Islet of Langerhans (tissue), 1 donor: ENCODE data around the gene RBP3.

Experiments used
- FAIRE-seq: peaks from one replicate; lab custom pipeline; 2011; peaks lifted over from hg19 to GRCh38; lab: Jason Lieb, UNC

RBP3 gene

DNA sequence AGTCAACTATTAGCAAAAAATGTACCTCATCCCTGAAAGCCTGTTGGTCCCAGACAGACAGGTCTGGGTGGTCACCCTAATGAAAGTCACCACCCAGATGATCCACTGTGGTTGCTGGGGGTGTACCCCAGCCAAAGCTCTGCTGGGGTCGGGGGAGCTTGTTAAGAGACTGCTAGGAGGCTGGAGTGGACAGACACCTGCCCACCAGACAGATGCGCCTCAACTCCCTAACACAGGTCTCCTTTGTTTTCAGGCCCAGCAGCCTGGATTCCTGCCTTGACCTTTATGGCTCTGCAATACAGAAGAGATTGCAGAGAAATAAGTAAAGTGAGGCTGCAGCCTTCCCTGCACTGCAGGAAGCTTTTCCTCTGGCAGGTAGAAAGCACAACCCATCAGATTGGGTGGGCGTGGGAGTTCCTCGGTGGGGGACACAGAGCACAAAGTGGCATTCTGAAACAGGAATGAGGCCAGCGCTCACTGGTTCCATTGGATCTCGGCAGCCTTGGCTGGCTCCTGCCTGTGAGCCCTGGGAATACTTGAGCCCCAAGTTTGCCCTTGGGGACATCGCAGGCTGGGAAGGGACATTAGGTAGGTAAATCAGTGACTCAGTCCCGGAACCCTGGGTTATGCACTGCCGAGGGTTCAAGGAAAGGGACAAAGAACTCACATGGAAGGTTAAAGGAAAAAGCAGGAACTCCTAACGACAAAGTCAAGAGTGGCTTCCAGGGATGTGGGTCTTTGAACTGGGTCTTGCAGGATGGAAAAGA is 53.9 kb downstream of the RBP3 start:
- no peak for FAIRE-seq

- FAIRE-seq, result no peak
These were observed 54.6 kb downstream of the RBP3 start for GRCh38 chr10:47402641-47403301.

DNA sequence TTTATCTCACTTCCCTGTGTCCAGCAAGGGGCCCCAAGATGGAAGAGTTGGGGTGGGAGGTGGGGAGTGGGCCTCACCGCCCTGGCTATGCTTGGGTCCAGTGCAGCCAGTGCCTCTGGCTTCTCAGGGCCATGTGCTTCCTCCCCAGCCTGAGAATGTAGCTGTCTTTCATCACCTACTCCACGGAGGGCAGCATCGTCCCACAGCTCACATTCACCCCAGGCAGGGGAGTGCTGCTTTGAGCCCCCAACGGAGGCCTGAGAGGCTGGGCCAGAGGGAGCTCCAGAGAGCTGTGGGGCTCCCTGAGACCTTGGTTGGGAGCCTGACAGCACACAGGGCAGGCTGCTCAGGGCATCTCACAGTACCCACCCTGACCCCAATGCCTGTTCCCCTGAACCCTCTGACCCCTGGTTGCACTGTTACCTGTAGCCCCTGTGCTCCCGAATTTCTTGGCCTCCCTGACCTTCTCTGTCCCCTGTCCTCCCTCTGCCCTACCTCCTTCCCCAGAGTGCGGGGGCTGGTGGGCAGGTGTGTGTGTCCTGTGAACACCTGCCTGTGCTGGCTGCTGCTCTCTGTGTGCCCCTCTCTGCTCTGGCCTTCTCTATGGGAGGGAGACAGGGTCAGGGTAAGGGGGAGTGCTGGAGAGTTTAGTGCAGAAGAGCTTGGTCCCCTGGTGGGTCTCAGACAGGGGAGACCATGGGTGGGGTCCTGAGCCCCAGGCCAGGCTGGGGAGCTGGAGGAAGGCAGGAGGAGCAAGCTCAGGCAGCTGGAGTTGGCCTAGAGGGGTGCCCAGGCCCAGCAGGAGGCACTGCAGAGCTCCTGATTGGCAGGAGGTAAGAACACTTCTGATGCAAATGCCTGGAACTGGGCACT is 55.5 kb downstream of the RBP3 start:
- no peak for FAIRE-seq

GRCh38 chr10:47404446-47404845 is 56.3 kb downstream of the RBP3 start:
- no peak for FAIRE-seq

- no peak for FAIRE-seq
These were observed 56.8 kb downstream of the RBP3 start for GRCh38 chr10:47404937-47405336.

DNA sequence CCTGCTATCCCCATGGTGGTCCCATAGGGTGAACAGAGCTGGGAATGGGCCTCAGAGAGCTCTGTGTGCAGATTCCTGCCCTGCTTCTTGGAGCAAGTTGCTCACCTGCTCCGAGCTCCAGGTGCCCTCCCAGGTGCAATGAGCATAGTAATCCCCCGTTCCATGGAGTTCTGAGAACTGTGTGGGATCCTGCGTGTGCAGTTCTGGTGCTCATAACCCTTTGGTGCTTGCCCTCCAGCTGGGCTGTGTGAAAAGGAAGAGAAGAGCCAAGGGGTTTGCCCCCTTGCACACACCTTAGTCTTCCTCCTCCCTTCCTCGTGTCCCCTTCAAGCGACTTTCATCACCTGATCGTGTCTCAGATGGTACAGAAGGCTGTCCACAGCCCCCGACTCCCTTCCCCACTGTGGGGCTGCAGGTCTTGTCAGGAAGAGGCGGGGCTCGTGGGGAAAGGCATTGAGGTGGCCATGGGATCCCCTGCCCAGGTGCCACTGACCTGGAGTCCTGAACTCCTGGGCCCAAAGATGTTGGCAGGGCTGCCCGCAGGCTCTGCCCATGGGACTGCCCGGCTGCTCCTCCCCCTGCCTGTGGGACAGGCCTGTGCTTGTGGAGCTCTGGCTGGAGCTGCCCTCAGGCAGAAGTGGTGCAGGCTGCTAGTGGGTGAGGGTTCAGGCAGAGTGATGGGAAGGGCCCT is 57.8 kb downstream of the RBP3 start:
- FAIRE-seq, result no peak

- FAIRE-seq, result no peak
These were observed 58.3 kb downstream of the RBP3 start for GRCh38 chr10:47406548-47406869.

DNA sequence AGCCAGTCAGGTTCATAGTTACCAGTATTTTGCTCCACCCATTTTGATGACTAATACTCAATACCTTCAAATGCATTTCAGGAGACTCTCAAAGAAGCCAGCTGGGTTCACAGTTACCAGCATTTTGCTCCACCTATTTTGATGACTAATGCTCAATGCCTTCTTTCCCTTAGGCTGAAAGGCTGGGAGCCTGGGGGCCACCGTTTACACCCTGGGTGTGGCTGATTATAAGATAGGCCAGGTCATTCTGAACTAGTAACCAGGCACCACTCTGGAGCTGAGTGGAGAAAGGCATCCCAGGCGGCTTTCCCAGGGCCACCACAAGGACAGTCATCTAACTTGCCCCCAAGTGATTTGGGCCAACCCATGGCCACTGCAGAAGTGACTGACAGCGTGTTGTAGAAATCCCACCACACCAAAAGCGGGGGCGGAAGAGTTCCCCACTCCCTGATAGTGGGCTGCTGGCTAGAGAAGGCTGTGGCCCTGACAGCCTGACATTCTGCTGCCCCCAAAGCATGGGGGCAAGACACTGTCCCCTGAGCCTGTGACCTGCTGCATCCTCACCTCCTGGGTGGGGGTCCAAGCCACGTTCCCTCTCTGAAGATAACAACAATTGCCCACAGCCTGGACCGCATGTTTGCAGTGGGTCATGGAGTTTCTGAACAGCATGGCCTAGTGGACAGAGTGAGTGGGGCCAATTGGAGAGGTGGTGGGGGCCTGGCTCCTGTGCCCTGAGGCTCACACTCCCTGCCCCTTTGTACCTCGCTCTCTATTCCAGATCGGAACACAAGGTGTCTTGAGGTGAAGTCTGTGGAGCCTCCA is 58.9 kb downstream of the RBP3 start:
- FAIRE-seq, result no peak
